M059J (cell line): ENCODE measurements around the gene RAD52. TPM values are rescaled to one million over a fixed set of nuclear protein-coding genes. Genes with fewer than 3 reads are reported as not detected.

ENCODE experiments used
- DNase-seq: peaks from one replicate; pipeline ENCODE4 v3.0.0-alpha.2; 2012; ENCODE audit warnings: low read depth
- total RNA-seq: library from RNA; depleted of rRNA; stranded (reverse); fragments of >200 nt; shearing (Covaris generic); gene quantifications from 2 replicates; pipeline ENCODE4 v1.2.3, GENCODE V29; 2014

The RAD52 gene
- total RNA-seq, 1 experiment from 2014 or later: 4.0 TPM

DNA sequence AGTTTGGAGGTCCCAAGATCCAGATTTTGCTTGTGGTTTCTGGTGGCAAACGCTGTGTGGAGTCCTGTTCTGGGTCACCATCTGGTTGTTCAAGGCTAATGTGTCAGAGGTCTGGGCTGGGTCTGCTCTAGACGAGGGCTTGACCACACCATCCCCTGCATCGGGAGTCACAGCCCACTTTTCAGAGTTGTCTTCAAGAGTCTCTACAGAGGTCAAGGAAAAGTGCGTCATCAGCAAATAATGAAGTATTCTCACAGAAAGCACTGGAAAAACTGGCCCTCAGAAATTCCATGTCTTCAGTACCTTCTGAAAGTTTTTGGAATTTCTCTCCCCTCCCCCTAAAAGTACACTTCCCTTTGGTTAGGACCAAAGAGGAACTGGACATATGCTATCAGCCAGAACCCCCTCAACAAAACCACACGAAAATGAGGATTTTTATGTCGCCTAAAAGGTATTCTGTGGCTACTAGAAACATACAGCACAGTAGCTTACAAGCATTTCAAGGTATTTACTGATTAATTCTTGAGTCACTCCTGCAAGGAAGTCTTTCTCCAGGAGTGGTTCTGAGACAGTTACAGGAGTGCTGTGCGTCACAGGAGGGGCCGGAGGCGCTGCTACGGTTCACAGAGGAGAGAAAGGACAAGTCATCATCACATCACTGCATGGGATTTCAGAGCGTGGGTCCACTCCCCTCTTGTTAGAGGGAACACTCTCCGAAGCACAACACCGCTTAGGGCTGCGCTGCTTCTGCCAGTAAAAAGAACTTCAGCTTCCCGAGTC is 35.4 kb downstream of the RAD52 start:
- DNase-seq: peak; percentile 92

DNA sequence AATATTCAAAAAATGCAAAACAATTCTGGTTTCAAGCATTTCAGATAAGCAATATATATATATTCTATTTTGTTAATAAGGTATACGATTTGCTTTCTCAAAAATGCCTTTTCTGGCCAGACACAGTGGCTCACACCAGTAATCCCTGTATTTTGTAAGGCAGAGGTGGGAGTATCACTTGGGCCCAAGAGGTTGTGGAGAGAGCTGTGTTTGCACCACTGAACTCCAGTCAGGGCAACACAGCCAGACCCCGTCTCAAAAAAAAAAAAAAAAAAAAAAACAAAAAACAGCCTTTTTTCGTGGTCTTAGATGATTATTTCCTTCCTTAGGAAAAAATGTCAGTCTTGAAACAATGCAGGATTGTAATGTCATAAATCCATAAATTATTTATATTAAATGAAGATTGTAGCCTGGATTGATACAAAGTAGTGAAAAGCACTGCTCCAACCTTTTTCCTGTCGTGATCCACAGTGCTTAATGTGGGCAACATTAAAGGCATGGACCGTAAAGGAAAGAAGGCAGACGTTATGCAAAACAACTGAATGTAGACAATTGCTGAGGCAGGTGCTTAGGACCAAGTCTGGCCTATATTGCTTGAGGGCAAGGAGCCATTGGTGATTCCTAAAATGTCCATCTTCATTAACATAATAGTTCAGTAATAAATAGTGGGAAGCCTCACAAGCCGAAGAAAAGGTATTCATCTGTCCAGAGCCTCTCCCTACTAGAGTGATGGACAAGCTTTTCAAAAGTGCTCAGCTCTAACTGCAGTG is 36.8 kb downstream of the RAD52 start:
- no peak for DNase-seq

DNA sequence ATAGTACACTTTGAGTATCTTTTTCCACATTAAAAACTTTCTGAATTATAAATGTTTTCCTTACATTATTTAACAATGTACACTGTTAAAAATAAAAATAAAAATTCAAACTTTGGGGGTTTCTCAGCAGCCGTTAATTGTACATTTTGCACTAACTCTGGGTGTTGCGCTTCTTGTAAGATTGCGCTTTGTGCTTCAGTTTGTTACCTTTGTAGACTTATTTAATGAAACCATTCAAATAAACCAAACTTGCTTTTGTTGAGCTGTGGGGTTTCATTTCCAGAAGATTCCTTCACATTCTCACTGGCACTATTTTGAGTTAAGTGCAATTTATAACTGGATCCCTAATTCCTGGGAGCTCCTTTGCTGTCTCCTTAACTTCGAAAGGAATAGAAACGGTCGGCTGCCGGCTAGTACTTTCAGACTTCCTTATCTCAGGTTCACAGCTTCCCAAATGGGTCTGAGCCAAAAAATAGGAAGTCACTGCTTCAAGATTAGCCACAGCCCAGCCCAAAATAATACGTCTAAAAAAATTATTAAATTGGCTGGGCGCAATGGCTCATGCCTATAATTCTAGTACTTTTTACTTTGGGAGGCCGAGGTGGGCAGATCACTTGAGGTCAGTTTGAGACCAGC is 38.2 kb downstream of the RAD52 start:
- no peak for DNase-seq

DNA sequence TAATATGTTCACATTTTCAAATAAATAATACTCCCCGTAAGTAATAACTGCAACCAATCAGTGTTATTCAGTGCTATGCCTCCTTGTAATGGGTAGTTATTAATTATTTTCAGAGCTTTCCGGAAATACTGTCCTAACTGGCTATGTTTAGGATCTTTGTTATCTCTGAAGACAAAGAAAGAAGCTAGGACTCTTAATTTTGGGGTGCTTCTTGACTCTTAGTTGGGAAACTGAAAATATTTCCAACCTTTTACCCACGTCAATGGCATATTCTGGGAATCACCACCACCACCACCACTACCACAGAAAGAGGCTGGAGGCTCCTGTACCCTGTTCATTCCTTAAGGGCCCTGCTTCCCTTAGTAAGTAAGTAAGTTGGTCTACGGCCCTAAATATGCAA is 39.1 kb downstream of the RAD52 start:
- DNase-seq: no peak

DNA sequence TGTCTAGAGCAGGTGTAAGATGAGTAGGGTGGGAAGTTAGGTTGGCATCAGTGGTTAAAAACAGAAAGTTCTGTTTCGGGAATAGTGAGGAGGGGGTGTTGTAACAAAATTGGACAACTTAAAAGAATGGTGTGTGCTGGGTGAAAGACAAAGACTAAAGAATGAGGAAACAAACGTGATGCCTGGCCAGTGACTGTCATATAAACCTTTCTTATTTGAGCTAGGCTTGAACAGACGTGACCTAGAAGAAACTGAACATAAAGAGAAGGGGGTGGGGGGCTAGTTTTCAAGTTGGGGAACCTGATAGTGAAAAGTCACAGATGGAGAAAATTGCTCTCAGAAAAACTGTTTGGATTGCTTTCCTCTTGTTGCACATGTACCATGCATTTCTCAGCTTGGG is 39.6 kb downstream of the RAD52 start:
- DNase-seq: no peak

DNA sequence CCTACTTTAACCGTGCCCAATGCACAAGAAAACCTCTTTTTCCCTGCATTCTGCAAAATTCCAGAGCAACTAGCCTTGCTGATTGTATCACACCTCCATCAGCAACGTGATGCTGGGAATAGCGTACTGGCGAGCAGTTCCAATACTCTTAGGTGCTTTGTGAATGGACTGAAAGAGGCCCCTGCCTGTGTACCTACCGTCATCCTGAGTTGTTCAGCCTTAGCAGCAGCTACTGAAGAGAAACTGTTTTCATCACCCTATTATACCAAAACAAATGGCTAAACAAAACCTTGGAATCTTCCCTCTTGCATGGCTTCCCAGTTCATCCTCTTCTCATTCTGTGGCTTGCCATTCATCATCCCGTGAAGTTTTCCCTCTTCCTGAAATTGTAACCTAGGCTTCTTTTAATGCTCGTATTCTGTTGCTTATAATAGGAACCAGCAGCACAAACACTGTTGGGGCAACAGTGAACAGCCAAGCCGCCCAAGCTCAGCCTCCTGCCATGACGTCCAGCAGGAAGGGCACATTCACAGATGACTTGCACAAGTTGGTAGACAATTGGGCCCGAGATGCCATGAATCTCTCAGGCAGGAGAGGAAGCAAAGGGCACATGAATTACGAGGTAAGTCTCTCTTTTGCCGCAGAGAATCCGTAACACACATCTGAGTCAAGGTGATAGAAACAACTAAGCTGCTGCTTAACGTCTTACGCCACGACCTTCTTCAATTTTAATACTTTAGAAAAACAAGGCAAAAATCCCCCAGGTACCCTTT is 41.9 kb downstream of the RAD52 start:
- DNase-seq: no peak

DNA sequence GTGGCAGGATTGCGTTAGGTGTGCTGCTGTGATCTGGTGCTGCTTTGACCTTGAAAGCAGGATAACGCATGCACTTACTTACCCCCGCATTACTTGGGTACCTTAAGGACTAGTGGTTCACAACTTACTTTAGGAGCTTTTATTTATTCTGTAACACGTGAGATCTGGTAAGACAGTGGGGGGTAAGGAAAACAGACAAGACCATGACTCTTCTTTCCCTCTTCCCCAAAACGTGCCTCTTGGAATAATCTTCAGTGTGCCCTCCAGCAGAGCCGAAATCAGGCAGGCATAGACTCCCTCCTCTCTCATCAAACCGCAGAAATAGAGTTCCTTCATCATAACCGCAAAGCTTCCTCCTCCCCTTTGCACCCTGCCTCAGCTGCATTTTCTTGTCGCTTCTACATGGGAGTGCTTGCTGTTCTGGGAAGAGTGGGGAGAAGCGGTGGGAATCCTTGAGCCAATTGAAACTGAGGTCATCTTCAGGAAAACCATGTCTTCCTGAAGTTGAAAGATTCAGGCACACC is 43.4 kb downstream of the RAD52 start:
- no peak for DNase-seq

DNA sequence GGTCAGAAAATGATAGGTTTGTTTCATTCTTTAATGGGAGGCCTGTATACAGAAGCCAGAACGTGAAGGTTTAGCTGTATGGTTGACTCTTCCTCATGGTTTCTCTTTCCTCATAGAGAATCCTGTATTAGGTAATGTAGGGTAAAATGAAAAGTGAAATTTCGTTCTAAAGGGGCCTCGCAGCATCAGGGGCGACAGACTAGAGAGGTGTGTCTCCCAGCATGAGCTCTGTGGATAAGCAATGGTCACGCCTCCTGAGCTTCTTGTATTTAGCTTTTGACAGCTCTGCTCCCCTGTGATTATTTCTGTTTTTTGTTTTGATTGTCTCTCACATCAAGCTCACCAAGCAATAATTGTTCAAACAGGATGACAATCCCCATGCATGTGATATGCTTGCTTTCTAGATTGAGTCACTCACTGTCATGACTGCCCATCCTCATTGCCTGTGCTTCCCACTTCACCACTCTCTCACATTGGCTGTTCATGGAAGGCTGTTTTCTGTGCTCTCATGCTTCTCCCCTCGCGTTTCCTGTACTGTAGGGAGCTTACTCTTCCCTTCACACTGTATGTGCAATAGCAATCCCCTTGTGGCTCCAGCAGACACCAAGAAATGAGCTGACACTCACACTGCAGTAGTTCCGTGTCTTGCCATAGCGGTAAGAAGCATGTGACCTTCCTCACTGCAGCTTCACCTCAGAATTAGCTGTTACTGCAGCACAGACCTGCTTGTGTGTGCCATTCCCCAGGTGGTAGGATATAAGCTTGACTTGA is 44.0 kb downstream of the RAD52 start:
- no peak for DNase-seq

DNA sequence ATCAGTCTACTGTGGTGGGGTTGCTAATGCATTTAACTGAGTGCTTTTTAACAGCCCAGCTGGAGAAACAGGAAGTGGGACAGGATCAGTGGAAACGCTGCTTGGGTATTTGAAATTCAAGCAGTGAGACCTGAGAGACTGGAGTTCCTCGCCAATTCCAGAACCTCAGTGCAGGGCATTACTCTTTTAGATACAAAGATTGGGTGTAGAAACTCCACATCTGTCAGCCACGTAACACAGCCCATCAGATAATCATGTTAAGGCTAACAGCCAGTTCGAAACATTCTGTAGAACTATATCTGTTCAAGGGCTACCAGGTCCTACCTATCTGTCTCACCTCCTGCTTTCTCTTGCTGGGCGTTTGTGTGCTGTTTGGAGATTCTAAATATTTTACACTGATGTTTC is 45.5 kb downstream of the RAD52 start:
- no peak for DNase-seq

DNA sequence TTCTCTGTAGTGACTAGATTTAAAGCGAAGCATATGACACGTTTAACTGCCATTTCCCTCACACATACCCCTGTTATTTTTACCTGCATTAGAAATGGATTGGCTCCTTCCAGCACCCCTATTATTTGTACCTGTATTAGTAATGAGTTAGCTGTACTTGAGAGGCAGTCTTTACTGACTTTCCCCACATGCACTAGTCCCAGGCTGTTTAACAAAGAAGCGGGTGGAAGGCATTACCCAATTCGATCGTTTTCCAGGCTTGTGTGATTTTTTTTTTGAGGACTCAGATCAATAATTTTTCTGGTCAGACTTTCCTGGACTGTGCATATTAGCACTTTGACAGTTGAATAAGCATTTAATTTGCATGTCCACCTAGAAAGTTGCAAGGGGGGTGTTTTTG is 46.4 kb downstream of the RAD52 start:
- DNase-seq: no peak

DNA sequence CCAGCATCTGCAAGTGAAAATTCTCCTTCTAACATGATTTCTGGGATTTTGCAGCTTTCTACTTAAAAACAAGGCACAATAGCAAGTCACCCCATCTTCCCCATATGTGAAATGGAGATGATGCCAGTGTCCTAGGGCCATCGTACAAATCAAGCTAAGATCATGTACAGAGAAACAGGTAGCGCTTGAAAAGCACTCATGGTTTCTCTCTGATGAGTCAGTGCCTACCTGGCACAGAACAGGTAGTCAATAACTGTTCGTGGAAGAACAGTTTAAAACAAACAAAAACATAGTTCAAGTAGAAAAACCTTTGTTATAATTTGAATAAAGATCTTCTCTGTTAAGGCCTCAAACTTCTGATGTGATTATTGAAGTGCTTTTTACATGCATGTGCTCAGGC is 46.9 kb downstream of the RAD52 start:
- no peak for DNase-seq

DNA sequence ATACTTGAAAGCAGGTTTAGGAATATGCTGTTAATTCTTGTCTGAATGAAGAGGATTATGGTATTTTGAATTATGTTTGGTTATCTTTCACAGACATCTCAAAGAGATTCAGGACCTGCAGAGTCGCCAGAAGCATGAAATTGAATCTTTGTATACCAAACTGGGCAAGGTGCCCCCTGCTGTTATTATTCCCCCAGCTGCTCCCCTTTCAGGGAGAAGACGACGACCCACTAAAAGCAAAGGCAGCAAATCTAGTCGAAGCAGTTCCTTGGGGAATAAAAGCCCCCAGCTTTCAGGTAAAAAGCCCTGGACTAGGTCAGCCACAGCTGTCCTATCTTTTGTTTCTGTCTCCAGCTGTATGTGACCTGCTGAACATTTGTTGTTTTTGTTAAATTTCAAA is 52.1 kb downstream of the RAD52 start:
- DNase-seq: no peak

DNA sequence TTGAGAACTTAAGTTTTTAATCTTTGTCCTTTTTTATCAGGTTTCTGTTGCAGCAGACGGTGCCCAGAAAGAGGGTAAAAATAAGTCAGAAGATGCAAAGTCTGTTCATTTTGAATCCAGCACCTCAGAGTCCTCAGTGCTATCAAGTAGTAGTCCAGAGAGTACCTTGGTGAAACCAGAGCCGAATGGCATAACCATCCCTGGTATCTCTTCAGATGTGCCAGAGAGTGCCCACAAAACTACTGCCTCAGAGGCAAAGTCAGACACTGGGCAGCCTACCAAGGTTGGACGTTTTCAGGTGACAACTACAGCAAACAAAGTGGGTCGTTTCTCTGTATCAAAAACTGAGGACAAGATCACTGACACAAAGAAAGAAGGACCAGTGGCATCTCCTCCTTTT is 53.5 kb downstream of the RAD52 start:
- DNase-seq: no peak

DNA sequence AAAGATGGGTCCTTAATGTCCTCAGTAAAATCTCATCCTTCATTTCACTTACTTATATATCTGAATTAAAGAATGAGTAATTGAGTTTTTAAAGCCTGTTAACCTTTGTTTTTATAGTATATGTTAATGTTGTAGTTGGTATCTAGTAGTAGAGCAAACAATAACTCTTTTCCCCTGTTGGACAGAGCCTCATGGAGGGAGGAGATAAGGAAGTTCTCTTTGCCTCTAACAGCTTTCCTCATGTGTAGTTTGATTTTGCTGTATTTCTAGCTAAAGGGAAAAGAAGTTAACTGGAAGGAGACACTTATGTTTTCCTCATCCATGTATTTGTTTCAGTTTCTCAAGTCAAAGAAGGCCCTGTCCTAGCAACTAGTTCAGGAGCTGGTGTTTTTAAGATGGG is 55.3 kb downstream of the RAD52 start:
- DNase-seq: no peak

DNA sequence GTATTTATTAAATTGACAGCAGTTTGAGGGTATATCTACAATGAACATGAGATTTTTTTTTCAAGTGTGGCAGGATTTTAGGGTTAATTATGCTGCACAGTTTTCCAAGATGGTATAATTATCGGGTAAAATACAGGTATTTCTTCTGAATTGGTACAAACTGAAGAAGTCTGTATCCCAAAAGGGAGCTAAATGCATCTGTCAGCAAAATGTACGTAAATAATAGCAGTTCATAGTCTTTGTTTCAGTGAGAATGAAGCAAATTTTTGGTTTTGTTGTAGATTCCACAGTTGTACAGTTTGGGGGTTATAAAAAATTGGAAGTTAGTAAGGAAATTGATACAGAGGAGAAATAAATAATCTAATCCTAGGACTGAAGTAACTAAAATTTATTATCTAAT is 63.3 kb downstream of the RAD52 start:
- DNase-seq: no peak

DNA sequence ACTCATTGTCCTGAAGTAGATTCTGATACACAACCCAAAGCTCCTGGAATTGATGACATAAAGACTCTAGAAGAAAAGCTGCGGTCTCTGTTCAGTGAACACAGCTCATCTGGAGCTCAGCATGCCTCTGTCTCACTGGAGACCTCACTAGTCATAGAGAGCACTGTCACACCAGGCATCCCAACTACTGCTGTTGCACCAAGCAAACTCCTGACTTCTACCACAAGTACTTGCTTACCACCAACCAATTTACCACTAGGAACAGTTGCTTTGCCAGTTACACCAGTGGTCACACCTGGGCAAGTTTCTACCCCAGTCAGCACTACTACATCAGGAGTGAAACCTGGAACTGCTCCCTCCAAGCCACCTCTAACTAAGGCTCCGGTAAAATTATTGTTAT is 63.8 kb downstream of the RAD52 start:
- DNase-seq: no peak

DNA sequence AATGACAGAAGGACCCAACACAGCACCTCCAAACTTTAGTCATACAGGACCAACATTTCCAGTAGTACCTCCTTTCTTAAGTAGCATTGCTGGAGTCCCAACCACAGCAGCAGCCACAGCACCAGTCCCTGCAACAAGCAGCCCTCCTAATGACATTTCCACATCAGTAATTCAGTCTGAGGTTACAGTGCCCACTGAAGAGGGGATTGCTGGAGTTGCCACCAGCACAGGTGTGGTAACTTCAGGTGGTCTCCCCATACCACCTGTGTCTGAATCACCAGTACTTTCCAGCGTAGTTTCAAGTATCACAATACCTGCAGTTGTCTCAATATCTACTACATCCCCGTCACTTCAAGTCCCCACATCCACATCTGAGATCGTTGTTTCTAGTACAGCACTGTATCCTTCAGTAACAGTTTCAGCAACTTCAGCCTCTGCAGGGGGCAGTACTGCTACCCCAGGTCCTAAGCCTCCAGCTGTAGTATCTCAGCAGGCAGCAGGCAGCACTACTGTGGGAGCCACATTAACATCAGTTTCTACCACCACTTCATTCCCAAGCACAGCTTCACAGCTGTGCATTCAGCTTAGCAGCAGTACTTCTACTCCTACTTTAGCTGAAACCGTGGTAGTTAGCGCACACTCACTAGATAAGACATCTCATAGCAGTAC is 64.6 kb downstream of the RAD52 start:
- no peak for DNase-seq

DNA sequence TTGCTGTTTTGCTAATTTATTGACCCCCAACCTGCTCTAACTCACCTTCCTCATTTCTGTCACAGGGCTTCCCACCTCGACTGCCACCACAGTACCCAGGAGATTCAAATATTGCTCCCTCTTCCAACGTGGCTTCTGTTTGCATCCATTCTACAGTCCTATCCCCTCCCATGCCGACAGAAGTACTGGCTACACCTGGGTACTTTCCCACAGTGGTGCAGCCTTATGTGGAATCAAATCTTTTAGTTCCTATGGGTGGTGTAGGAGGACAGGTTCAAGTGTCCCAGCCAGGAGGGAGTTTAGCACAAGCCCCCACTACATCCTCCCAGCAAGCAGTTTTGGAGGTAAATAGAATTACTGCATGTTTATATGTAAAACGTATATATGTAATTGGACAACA is 68.8 kb downstream of the RAD52 start:
- no peak for DNase-seq

DNA sequence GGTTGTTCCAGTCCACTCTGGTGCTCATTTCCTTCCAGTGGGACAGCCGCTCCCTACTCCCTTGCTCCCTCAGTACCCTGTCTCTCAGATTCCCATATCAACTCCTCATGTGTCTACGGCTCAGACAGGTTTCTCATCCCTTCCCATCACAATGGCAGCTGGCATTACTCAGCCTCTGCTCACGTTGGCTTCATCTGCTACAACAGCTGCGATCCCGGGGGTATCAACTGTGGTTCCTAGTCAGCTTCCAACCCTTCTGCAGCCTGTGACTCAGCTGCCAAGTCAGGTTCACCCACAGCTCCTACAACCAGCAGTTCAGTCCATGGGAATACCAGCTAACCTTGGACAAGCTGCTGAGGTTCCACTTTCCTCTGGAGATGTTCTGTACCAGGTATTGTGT is 69.9 kb downstream of the RAD52 start:
- DNase-seq: peak; percentile 54

DNA sequence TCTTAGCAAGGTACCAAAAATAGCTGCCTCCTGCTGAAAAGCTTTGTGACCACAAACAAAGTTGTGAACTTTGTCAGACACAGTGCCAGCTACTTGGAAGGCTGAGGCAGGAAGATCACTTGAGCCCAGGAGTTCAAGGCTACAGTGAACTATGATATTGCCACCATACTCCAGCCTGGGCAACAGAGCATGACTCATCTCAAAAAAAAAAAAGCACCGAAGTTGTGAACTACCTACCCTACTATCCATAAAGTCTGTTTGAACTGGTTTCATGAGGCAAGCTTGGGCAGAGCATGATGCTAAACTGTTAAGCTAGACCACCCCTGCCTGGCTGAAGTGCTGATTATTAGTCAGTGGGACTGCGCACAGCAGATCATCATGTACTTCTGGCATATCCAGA is 75.5 kb downstream of the RAD52 start:
- peak; percentile 29 for DNase-seq

DNA sequence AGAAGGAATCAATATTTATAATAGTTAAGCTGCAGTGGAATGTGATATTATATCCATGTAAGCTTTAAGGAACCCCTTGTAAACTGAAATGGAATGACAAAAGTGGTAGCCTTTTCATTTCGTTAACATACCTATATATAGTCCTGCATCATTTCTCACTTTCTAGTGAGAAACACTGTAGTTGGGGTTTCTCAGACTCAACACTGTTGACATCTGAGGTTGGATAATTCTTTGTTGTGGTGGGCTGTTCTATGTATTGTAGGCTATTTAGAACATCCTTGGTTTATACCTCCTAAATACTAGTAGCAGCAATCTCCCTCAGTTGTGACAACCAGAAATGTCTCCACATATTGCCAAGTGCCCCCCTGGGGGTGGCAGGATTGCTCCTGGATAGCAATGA is 79.1 kb downstream of the RAD52 start:
- no peak for DNase-seq
